Glomerular endothelial cell (primary cell): ENCODE measurements around the gene ZCCHC24. TPM values are rescaled to one million over a fixed set of nuclear protein-coding genes. Genes with fewer than 3 reads are reported as not detected.
"Not testable (repeated sequence)": the region's sequence is repeated elsewhere in the genome, so short reads cannot be mapped to it uniquely, and the experiment has no call there.

ENCODE experiments used
- DNase-seq: peaks from one replicate; pipeline ENCODE4 v3.0.0-alpha.2; 2011; ENCODE audit warnings: low read depth, low spot score; ENCODE audit errors: extremely low read depth
- total RNA-seq: library from RNA; depleted of rRNA; stranded (reverse); fragments of >200 nt; gene quantifications from 2 replicates; pipeline ENCODE4 v1.2.3, GENCODE V29; 2015

ZCCHC24 gene
- total RNA-seq, 1 donor from 2014 or later, result 15.8 TPM

- no peak for DNase-seq
These were observed 109.8 kb downstream of the ZCCHC24 start for GRCh38 chr10:79335470-79336235.

GRCh38 chr10:79335094-79335469, 110.3 kb downstream of the ZCCHC24 start:
- no peak for DNase-seq

GRCh38 chr10:79334573-79334972, 110.9 kb downstream of the ZCCHC24 start:
- DNase-seq, result no peak

GRCh38 chr10:79333513-79333912, 111.9 kb downstream of the ZCCHC24 start:
- DNase-seq, result no peak

GRCh38 chr10:79332610-79333315, 112.7 kb downstream of the ZCCHC24 start:
- not testable (repeated sequence) for DNase-seq

Other genes with a start within 250 kb of the ZCCHC24 start
- gene PPIF, start 98.2 kb downstream of the ZCCHC24 start, total RNA-seq, result 27.6 and 31.6 TPM in 2 replicates
- gene EIF5AL1, start 66.9 kb upstream of the ZCCHC24 start, total RNA-seq, result 0.53 TPM in 2 replicates
- not detected in 2 replicates for gene SFTPA2, start 114.8 kb upstream of the ZCCHC24 start, total RNA-seq
- not detected in 2 replicates for gene SFTPA1, start 165.3 kb upstream of the ZCCHC24 start, total RNA-seq